Heart right ventricle (tissue), 16 donors: ENCODE data around the gene DTHD1. TPM values are rescaled to one million over a fixed set of nuclear protein-coding genes. Genes with fewer than 3 reads are reported as not detected.
A peak's percentile ranks its signal among the peaks of the same experiment; 100 is the strongest.

Experiments used
- ATAC-seq, 8 donors: fragments of 200-7000 bp; cut with Tn5 transposase; one replicate each; pipeline ENCODE4 v1.9.1; 2020; ENCODE audit warnings: mild to moderate bottlenecking in 8 of 8, moderate library complexity in 8 of 8, moderate number of reproducible peaks in 1 of 8
- DNase-seq, 2 donors: peaks; one replicate each; pipeline ENCODE4 v3.0.0-alpha.2; 2020
- H3K27ac ChIP-seq, 10 donors: fragments of 200-600 bp; sonication (generic) in 2 of 10; one replicate each; pipeline versions ENCODE4 v1.5.0 to v1.8.0; 2020 to 2022; ENCODE audit warnings: mild to moderate bottlenecking in 3 of 10
- H3K27me3 ChIP-seq, 7 donors: fragments of 200-600 bp; one replicate each; pipeline ENCODE4 v1.8.0; 2021 to 2022; ENCODE audit warnings: mild to moderate bottlenecking in 2 of 7
- H3K36me3 ChIP-seq, 9 donors: fragments of 200-600 bp; sonication (generic) in 1 of 9; one replicate each; pipeline versions ENCODE4 v1.5.0 to v1.8.0; 2020 to 2022; ENCODE audit warnings: mild to moderate bottlenecking in 2 of 9
- H3K4me1 ChIP-seq, 9 donors: fragments of 200-600 bp; sonication (generic) in 1 of 9; one replicate each; pipeline versions ENCODE4 v1.5.0 to v1.8.0; 2020 to 2022; ENCODE audit warnings: mild to moderate bottlenecking in 4 of 9
- H3K4me3 ChIP-seq, 10 donors: fragments of 200-600 bp; sonication (generic) in 2 of 10; one replicate each; pipeline versions ENCODE4 v1.5.0 to v1.8.0; 2020 to 2022; ENCODE audit warnings: mild to moderate bottlenecking in 7 of 10, moderate library complexity in 2 of 10
- H3K9me3 ChIP-seq, 11 donors: fragments of 200-600 bp in 10 of 11; sonication (generic) in 2 of 11; one replicate each; pipeline versions ENCODE4 v1.5.0 to v1.8.0; 2013 to 2022; ENCODE audit warnings: mild to moderate bottlenecking in 2 of 11, control low read depth in 1 of 11, moderate library complexity in 1 of 11
- CTCF ChIP-seq, 9 donors: fragments of 200-600 bp; sonication (generic) in 2 of 9; IDR thresholded peaks; one replicate each; pipeline versions ENCODE4 v1.5.0 to v1.8.0; 2021 to 2022; ENCODE audit warnings: antibody characterized with exemption in 9 of 9, mild to moderate bottlenecking in 5 of 9, moderate library complexity in 1 of 9
- WGBS, 2 donors: extraction: QIAGEN DNeasy Blood & Tissue Kit; methylation state at CpG; one replicate each; pipeline ENCODE4 v1.1.7; 2013; ENCODE audit warnings: inconsistent platforms in 1 of 2; 5-methylcytosine and 5-hydroxymethylcytosine counted together
- intact Hi-C, 10 donors: fragments of 100-400 bp; cut with DNase I; formaldehyde crosslinking; loops; one replicate each; pipeline versions ENCODE4 v1.11.1 to v1.14.2; 2022
- polyA plus RNA-seq, 2 donors: library from polyadenylated mRNA; stranded (reverse); fragments of 200-250 nt; gene quantifications; one replicate each; pipeline ENCODE4 v1.2.3, GENCODE V29; 2013
- total RNA-seq, 10 donors: library from RNA; stranded (reverse); fragmentation: NEBNext Ultra II Directional in 3 of 10; extraction: Animal tissue kit (Norgen Biotek cat#: 25700) in 3 of 10; gene quantifications; one replicate each; pipeline versions ENCODE4 v1.2.1 to v1.2.4, GENCODE V29; 2021 to 2023
- donor health status: Arrhythmogenic right ventricular cardiomyopathy.
- donor health status: ischemic (EF 13 %, LVEDD 7.1; RV severe dilation, severe dysfunction).
- donor health status: healthy with polysubstance abuse.
- donor health status: DM: no; HTN: yes; CAD: no.
- donor health status: DM: no; HTN: no; CAD: no.
- donor health status: ischemic (EF 25% LVEDD 6.9; RV normal size, moderate dysfunction).
- donor health status: ischemic (EF 25% LVEDD 5.7; RV mildly dilated, moderate dysfunction).
- donor health status: healthy.
- donor health status: DM: yes; HTN: yes; CAD: no.
- donor health status: Ischemic cardiomyopathy.
- donor health status: ischemic (EF 35%, LVEDD 5.7; RV mildly dilated, moderate dysfunction).
- donor health status: nonischemic (EF 11% LVEDD 7.7; RV severe dilation, severe dysfunction).
- donor health status: DM: yes; HTN: yes; CAD: no.
- donor health status: PGD.
- donor health status: ischemic (EF 29% LVEDD 5.4; RV normal size, mild dysfunction).
- donor health status: nonischemic (EF 23%, LVEDD 6.1; RV moderate dilation, normal function).

Gene DTHD1
- total and polyA plus RNA-seq, 12 donors: 0.10 to 0.60 (median 0.13) TPM; not detected in 9

DNA sequence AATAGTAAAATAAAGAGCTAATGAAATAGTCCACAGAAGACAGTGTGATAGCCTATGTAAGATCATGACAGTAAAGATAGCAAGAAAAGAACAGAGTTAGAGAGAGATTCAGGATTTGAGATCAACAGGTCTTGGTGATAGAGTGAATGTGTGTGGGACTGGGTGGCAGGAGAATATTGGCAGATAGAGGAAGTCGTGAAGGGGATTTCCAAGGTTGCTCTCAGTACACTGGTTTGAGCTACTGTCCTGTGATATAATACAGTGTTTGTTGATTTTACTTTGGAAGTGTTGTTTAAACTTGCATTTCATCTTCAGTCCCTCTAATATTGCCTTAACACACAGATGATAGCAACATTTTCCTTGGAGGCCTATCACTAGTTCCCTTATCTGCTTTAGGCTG is 44.1 kb downstream of the DTHD1 start:
- TF ChIP-seq CTCF (IDR thresholded peaks at IDR 0.05): no peak
- no peaks in the 10 kb centered on the region for H3K27me3 ChIP-seq
- H3K9me3 ChIP-seq: no peaks in the 10 kb centered on the region
- peaks cover 0 to 58% (median 0%) of the 10 kb centered on the region in 9 donors for H3K4me1 ChIP-seq
- no peaks in the 10 kb centered on the region for H3K36me3 ChIP-seq
- peak overlapping the region in 1 of 10 donors; percentile 75 for H3K27ac ChIP-seq
- intact Hi-C loops: no loop called here
- no peak overlapping the region for H3K4me3 ChIP-seq
- DNase-seq: no peak
- ATAC-seq: no peak
- 22 to 53% methylated on average over 1 of the region's 1 CpG for WGBS, 2 donors

GRCh38 chr4:36325926-36326325 is 44.5 kb downstream of the DTHD1 start:
- intact Hi-C loops: no loop called here
- no peaks in the 10 kb centered on the region for H3K9me3 ChIP-seq
- no peaks in the 10 kb centered on the region for H3K36me3 ChIP-seq
- no peak for ATAC-seq
- no peak for DNase-seq
- H3K4me1 ChIP-seq: peaks cover 0 to 55% (median 0%) of the 10 kb centered on the region in 9 donors
- TF ChIP-seq CTCF (IDR thresholded peaks at IDR 0.05): no peak
- 68 to 70% methylated on average over 3 of the region's 3 CpGs for WGBS, 2 donors
- H3K27me3 ChIP-seq: no peaks in the 10 kb centered on the region
- no peak overlapping the region for H3K4me3 ChIP-seq
- peak overlapping the region in 1 of 10 donors; percentile 75 for H3K27ac ChIP-seq

DNA sequence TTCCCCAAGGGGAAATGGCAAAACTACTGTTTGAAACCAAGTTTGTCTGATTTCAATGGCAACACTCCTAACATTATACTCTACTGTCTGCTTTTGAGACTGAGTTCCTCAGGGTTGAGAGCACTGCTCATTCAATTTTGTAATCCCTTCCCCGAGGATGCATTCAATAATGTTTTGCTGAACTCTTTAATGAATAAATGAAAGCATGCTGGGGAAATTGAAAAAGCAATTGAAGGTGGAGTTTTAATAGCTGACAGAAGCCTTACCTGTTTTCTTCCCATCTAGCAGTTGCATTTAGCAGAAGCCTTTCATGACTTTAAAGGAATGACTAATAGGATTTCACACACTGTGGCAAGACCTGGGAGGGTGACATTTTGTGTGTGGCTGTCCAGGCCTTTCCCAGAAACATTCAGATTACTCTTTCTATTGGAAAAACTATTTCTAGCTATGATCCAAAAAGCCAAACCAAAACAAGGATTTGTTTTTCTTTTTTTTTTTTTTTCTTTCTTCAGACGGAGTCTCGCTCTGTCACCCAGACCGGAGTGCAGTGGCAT is 45.1 kb downstream of the DTHD1 start:
- intact Hi-C loops: no loop called here

GRCh38 chr4:36327400-36327799 is 46.0 kb downstream of the DTHD1 start:
- no peak for ATAC-seq
- no peak for TF ChIP-seq CTCF (IDR thresholded peaks at IDR 0.05)

More for the DNA sequence above, 45.1 kb downstream of the DTHD1 start:
- DNase-seq (no peak), ATAC-seq (no peak)
- H3K4me3 ChIP-seq: no peak overlapping the region
- no peaks in the 10 kb centered on the region for H3K9me3 ChIP-seq
- 85 to 91% methylated on average over 4 of the region's 4 CpGs for WGBS, 2 donors
- H3K27me3 ChIP-seq: no peaks in the 10 kb centered on the region
- H3K36me3 ChIP-seq: no peaks in the 10 kb centered on the region
- H3K4me1 ChIP-seq: peaks cover 0 to 49% (median 0%) of the 10 kb centered on the region in 9 donors
- no peak overlapping the region for H3K27ac ChIP-seq
- TF ChIP-seq CTCF (IDR thresholded peaks at IDR 0.05): no peak

More at GRCh38 chr4:36327400-36327799, 46.0 kb downstream of the DTHD1 start:
- Histone ChIP-seq H3K27me3 (no peaks in the 10 kb centered on the region), H3K9me3 (no peaks in the 10 kb centered on the region), H3K36me3 (no peaks in the 10 kb centered on the region), H3K4me3 (no peak overlapping the region), H3K4me1 (peaks cover 0 to 41% (median 0%) of the 10 kb centered on the region in 9 donors), H3K27ac (peak overlapping the region in 1 of 10 donors; percentile 45)
- 75 to 84% methylated on average over 5 of the region's 5 CpGs for WGBS, 2 donors
- intact Hi-C loops: no loop called here
- no peak for DNase-seq
